ENCODE measurements around the gene BTRC. TPM values are rescaled to one million over a fixed set of nuclear protein-coding genes. Genes with fewer than 3 reads are reported as not detected.
"Not testable (repeated sequence)": the region's sequence is repeated elsewhere in the genome, so short reads cannot be mapped to it uniquely, and the experiment has no call there.

Gene BTRC
- total RNA-seq, 1 donor: 12.6 TPM

GRCh38 chr10:101330631-101331225 lies 23.2 kb upstream of the BTRC start:
- peak; percentile 15 for DNase-seq (ENCODE audit: low read depth)
- no peak overlapping the region for H3K4me3 ChIP-seq (ENCODE audit: low read depth, low read length)
- TF ChIP-seq CTCF (IDR thresholded peaks at IDR 0.05; ENCODE audit: insufficient read depth, low read length): no peak

GRCh38 chr10:101331956-101332355 lies 22.0 kb upstream of the BTRC start:
- TF ChIP-seq CTCF (IDR thresholded peaks at IDR 0.05; ENCODE audit: insufficient read depth, low read length): no peak
- no peak for DNase-seq (ENCODE audit: low read depth)
- no peak overlapping the region for H3K4me3 ChIP-seq (ENCODE audit: low read depth, low read length)

GRCh38 chr10:101334259-101334658 lies 19.7 kb upstream of the BTRC start:
- not testable (repeated sequence) for DNase-seq (ENCODE audit: low read depth); H3K4me3 ChIP-seq (ENCODE audit: low read depth, low read length)

GRCh38 chr10:101336382-101336781 lies 17.6 kb upstream of the BTRC start:
- no peak for DNase-seq (ENCODE audit: low read depth)
- TF ChIP-seq CTCF (IDR thresholded peaks at IDR 0.05; ENCODE audit: insufficient read depth, low read length): no peak
- H3K4me3 ChIP-seq (ENCODE audit: low read depth, low read length): no peak overlapping the region

- no peak overlapping the region for H3K4me3 ChIP-seq (ENCODE audit: low read depth, low read length)
- no peak for DNase-seq (ENCODE audit: low read depth)
- no peak for TF ChIP-seq CTCF (IDR thresholded peaks at IDR 0.05; ENCODE audit: insufficient read depth, low read length)
Measured at GRCh38 chr10:101337836-101338235, 16.1 kb upstream of the BTRC start.

- no peak for DNase-seq (ENCODE audit: low read depth)
- TF ChIP-seq CTCF (IDR thresholded peaks at IDR 0.05; ENCODE audit: insufficient read depth, low read length): no peak
Measured at GRCh38 chr10:101341438-101341837, 12.5 kb upstream of the BTRC start.

GRCh38 chr10:101346177-101346576 lies 7.8 kb upstream of the BTRC start:
- TF ChIP-seq CTCF (IDR thresholded peaks at IDR 0.05; ENCODE audit: insufficient read depth, low read length): no peak
- DNase-seq (ENCODE audit: low read depth): no peak
- no peak overlapping the region for H3K4me3 ChIP-seq (ENCODE audit: low read depth, low read length)

More at GRCh38 chr10:101341438-101341837, 12.5 kb upstream of the BTRC start:
- no peak overlapping the region for H3K4me3 ChIP-seq (ENCODE audit: low read depth, low read length)
